Right hindlimb (tissue), 1 donor: ENCODE measurements around the gene ZFHX3.

ENCODE experiments used
- DNase-seq: peaks from one replicate; pipeline ENCODE4 v3.0.0-alpha.2; 2018

The ZFHX3 gene

DNA sequence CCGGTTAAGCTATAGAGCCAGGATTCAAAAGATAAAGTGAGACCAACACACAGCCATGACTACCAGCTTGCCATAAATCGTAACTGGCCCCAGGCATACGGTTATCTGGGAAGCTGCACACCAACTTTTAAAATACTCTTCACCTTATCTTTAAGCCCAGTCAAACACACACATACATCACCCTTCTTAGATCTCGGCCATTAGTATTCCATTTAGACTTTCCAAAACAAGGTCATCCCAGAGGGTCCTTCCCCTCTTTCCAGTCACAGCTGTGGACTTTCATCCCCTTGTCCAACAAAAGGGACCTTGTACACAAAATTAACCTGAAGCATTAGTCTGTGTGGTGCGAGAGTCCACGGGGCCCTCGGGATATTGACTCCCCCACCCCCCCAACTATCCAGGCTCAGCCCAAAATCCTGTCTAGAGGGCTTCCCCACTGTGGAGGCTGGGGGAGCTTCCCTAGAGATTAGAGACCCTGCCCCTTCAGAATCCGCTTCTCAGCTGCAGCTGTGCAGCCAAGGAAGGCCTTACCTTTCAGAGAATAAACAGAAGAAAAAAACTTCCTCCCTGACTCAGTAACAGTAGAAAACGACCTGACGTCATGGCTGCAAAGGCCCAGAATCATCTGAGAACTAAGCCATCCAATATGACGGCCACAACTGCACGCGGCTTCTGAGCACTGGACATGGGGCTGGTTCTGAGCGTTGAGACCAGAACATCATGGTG is 9.9 kb downstream of the ZFHX3 start:
- no peak for DNase-seq

DNA sequence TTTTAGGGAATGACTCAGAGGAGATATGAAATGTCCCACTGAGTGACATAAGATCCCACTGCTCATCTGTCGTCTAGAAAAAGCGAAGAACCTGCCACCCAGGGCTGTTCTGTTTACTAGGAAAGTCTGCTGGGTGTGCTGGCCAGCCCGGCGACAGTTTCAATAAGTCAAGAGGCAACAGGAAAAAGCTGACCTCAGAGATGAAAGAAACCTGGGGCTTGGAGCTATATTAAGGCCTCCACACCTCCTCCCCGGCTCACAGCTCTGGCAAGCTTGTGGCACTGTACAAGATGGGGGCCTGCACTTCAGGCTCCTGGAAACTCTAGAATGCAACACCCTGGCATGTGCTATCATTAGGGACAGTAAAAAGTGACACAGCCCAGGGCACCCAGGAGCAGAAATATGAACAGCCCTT is 10.6 kb downstream of the ZFHX3 start:
- DNase-seq, result no peak

DNA sequence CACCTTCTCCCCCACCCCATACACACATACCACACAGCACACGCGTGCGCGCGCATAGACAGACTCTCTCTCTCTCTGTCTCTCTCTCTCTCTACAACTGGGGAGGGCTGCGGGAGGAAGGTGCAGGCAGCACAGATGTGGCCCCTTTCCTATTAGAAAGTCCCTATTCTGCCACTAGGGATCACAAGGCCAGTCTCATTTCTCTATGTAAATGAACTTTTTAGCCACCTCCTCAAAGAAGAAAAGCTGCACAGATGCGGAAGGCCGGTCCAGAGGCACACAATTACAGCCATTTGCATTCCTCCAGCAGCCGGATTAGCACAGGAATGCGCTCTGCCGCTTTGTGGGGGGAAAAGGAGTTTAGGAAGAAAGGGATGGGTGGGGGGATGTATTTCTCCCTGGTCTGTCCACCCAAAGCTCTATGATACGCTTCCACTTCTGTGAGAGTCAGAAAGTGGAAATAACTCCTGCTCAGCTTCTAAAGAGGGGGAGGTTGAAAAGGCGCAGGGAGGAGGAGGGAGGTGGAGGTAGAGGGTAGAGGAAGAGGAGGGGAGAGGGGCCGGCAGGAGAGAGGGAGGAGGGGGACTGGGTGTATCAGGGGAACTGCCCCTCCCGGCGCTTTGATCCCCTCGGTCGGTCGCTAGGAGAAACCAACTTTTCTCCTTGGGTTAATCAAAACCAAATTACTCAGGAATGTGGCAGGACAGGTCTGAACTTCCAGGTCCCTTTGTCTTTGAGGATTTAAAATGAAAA is 11.7 kb downstream of the ZFHX3 start:
- no peak for DNase-seq

DNA sequence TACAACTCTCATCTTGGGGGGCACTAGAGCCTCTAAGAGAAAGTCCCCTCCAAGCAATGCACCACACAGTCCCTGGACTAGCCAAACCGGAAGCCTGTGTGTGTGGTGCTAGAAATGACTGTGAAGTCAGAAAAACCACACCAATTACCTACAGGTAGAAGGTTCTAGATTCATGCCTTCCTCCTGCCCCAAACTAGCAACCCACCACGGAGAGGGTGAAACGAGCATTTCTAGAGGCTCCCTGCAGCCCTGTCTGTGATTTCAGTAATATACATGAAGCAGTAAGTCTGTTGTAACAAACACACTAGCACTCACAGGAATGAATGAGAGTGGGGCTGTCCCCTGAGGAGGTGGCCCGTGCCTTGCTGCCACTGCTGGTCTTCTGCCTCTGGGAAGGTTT is 13.6 kb downstream of the ZFHX3 start:
- no peak for DNase-seq

DNA sequence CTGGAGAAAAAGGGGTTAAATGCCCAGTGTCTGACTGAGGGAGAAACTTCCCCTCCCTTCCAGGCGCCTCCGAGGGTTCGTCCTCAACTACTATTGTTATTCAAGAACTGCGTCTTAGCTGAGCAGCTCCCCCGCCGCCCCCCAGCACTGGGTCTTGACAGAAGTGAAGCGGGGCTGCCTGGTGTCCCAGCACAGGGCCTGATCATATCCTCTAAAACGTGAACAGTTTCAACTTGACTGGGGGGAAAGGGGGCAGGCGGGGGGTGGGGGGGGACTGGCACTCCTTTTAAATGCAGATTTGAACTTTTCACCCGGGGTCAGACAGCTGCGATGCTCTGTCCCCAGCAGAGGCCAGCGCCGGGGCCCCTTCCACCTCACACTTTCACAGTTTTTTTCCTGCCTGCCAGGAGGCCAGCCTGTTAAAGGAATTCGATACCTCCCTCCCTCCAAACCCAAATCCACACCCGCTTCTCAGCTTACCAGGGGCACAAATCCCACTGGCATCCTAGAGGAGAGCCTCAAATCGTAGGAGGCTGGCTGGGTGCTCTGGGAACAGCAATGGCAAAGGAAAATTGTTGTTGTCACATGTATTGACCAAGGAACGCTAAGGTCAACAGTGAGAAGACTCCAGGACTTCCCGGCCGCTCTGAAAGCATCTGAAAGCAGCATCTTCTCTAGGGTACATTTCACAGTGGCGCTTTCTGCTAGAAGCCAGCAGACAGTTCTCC is 14.5 kb downstream of the ZFHX3 start:
- DNase-seq, result peak; percentile 57

DNA sequence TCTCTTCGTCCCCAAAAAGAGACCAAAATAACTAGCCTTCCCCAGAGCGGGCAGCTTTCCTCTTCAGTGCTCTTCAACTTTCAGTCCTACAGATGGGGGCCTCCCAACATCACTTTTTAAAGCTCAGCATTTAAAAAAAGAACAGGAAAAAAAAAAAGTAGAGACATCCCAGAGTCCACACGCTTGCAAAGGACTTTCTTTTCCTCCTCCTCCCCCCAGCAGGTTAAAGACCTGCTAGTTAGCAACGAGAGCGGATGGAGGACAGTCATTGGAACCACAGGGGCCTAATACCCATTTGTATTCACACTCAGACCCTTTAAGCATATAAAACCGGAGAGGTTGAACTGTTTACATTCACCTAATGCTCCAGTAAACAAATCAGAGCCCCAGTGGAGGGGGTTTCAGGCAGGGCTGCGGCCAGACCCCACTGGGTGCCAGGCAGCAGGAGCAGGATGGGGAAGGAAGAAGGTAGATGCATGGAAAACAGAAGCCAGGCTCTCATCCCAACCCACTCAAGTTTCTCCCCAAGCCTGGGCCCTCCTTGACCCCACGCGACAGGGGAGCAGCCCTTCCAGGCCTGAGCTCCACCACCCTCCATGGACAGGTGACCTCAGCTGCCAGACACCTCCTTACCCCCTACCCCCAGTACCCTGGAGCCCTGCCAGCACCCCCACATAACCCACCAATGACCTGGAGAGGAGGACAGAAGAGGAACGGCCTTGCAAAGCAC is 15.2 kb downstream of the ZFHX3 start:
- DNase-seq, result no peak

DNA sequence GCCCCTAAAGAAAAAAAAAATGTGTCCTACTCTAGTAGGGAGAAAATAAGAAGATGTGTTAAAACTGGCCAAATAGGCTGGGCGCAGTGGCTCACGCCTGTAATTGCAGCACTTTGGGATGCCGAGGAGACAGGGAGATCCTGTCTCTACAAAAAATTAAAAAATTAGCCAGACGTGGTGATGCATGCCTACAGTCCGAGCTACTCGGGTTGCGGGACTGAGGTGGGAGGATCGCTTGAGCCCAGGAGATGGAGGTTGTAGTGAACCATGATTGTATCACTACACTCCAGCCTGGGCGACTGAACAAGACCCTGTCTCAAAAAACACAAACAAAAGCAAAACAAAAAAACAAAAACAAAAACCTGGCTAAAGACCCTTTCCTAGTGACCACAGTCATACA is 15.9 kb downstream of the ZFHX3 start:
- DNase-seq, result no peak

DNA sequence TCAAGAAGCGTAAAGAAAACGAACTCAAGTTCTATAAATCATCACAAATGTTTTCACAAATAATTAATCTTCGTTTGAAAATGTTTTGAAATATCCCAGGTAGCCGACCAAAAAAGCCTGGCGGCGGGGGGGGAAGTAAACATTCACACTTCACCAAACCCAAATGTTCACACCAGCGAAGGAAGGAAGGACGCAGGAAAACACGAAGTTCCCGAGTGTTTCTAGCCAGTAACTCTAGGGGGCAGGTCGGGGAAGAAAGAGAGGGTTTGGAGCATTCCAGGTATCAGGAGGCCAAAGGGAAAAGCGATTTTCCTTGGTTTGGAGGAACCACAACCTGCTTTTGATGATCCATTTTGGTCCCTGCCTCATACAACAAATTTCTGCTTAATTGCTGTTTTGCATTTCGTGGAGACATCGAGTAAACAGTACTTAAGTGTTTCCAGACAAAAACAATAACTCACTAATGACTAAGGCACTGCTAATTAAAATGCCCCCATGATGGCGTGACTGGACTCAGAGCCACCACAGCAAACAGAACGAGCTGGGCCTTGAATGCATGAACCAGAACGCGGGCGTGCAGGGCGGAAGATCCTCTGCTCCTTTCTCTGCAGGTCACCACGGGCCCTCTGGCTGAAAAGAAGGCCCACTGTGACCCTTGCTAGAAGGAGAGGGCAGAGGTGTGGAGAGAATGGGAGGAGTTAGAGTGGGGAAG is 16.6 kb downstream of the ZFHX3 start:
- no peak for DNase-seq

DNA sequence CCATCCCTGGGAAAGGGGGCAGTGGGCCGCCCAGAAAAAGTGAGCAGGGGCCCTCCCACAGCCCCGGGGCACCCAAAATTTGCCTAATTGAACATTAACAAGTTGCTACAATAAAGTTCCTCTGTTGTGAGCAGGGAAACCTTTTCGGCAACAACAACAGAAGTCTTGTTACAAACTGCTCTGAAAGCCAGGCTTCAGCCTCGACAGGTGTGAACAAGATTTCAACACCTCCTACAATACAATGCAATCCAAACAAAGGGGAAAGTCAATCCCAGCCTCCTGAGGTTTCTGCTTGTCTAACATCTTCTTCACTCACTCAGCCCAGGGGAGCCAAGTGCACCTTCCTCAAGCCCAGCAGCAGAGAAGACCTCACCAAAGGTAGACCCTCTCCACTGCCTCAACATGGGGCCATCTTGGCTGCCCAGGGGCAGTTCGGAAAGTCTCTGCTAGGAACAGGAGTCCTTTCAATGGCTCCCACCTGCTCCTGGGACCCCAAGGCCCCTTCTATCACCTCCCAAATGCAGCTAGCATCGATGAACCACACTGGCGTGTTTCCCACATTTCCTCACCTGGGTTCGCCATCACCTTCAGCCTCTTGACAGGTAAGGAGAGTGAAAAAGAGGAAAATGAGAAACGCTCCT is 19.1 kb downstream of the ZFHX3 start:
- DNase-seq, result no peak

DNA sequence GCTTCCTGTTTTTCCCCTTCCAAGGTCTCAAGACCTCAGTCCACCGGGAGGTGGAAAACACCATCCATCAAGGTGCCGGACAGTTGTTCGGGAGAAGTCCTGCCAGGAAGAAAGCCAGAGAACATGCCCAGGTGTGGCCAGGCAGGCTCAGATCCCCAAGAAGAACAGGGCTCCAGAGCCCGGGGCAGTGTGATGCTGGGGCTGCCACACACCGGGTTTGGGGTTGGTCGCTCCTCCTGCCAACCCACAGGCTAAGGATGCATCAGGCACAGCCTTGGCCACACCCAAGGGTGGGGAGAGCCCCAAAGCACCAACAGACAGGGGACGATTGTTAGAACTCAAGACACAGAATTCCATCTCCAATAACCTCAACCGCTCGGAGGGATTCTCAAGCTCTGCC is 19.7 kb downstream of the ZFHX3 start:
- DNase-seq, result no peak

DNA sequence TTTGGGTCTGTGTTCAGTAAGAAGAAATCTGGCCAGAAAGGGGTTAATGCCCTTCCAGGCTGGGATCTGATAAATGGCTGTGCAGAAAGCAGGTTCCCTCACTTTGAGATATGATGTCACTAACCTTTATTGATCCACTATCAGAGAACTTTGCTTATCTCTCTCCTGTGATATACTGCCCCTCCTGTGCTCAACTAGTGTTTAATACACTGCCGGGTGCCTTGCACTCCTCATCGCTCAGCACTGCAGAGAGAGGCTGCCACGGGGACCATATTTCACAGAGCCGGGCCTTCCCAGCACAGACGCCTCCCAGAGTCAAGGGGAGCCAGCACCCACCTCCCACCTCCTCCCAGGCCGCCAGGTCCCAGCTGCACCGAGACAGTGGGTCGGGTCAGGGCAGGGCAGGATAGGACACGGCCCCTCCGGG is 20.2 kb downstream of the ZFHX3 start:
- no peak for DNase-seq

DNA sequence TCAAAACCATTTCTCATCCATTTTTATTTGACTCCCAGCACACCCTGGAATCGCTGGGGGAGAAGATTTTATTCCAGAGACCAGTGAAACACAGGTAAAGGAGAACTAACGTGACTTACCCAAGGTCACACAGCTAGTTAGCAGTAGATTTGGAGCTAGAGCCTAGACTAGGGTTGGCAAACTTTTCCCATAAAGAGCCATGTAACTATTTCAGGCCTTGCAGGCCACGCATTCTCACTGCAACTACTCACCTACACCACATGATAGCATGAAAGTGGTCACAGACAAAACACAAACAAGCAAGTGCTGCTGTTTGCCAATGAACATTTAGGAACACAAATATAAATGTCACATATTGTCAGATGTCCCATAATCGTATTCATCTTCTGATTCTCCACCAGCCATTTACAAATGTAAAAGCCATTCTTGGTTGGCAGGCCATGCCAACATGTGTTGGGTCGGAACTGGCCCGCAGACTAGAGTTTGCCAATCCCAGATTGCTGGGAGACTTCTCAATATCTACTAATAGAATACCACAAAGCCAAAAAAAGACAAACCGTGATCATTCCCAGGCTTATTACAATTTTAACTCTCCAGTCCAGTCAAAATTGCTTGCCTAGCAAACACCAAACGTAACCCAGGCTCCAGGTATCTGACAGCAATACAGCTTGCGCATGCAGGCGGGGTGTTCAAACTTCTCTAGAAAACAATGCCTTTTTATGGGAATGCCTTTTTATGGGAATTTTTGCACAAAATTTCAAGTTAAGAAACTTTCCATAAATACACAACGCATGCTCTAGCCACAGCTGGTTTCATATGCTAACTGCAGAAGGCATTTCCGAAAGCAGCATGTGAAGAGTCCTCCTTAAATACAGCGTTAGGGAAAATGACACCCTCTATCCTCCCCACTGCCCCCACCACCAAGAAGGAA is 20.9 kb downstream of the ZFHX3 start:
- no peak for DNase-seq

DNA sequence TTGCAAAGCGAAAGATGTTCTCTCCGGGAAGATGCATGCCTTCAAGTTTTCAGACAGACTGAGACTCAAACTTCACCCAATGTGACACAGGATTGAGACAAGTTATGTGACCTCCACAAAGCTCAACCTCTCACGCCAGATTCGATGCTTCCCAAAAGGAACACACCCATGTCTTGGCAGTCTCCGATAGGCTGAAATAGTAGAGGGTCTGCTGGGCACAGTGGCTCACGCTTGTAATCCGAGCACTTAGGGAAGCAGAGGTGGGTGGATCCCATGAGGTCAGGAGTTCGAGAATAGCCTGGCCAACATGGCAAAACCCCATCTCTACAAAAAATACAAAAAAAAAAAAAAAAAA is 22.1 kb downstream of the ZFHX3 start:
- no peak for DNase-seq

DNA sequence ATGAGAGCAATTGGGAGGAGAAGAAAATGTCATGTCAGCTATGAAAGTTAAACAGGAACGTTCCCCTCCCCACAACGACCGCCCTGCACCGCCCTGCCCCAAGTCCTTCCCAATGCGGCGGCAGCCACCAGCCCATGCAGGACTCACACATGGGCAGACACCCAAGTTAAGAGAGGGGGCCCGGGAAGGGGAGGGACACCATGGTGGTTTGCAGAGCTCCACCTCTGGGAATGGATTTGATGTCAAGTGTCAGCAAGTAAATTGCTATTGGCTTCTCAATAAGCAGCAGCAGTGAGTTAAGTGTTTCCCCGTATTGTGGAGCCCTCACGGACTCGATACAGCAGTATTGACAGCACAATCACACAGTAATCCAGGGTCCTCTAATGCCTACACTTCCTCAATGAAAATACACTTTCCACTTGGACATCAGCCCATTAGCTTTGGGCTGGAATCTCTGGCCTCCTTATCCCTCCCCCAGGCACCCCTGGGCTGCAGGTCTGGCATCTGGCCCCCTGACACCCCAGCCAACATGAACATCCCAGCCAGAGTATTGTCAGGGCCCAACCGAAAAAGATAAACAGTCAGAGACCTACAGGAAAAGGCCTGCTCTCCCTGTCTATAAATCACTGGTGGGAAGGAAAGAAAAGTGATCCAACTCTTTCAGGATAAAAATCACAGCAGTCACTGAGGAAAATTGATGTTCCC is 22.6 kb downstream of the ZFHX3 start:
- DNase-seq, result peak; percentile 67

DNA sequence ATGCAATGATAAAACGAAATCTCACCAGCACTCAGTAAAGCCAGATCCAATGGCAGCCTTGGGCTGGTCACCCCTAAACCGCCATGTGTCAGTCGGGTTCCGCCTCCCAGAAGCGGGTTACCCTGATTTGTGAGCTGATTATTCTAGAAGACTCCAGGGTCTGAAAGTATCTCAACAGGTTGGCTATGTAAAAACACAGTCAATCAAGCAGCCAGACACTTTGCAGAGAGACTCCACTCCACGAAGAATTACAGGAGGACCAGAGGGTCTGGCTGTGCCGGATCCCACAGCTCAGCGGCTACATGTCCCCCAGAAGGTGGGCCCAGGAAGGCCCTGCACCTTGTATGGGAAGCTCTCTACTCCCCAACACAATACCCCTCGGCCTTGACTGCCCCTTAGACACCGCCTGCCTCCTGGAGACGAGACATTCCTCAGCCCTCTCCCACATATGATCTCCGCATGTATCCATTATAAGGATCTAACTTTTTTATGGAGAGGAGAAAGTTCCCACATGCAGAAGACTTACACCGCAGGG is 23.3 kb downstream of the ZFHX3 start:
- DNase-seq, result no peak

DNA sequence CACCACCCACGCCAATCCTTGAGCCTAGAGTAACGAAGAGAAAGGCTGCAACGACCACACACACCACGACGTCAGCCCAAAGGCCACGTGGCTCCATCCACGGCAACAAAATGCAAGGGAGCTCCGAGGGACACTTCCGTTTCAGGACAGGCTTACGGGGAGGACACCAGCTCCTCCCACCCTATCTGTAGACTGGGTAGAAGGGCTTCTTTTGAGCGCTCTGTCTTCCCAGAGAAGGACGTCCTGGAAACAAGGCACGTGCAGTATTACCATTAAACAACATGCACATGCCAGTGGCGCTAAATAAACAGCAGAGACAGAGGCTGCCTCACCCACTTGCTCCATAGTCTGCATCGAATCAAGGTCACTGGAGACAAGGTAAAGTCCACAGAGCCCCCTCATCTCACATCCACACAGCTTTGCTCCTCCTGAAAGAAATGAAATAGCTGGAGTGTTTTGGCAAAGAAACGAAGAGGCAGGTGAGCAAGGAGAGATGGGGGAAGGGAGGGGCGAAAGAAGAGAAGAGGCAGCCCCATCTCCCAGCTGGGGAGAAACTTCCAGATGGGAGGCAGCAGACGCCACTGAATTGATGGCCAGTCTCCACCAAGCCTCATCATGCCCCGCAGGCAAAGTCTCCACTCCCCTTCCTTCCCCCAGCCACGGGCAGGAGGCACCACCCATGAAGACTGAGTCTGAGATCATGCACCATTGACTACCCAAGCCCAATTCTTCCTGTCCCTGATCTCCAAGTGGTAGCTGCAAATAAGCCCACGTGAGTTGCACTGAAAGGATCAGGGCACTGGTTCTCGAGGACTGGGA is 24.0 kb downstream of the ZFHX3 start:
- DNase-seq, result no peak

DNA sequence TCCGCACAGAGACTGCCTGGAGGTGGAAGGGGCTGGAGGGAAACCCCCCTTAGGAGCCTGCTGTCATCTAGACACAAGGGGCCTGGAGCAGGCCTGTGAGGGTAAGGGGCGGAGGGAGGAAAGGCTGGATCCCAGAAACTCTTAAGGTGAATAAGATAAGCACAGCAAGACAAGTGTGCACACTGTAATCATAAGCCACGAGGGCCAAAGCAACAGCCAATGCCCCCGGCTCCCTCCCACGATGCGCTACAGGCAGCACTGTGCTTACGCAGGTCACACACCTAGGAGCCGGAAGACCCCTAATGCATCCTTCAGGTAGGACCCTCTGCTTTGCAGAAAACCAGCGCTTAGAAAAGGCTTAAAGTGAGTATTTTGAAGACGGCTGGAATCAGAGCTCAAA is 24.6 kb downstream of the ZFHX3 start:
- no peak for DNase-seq

DNA sequence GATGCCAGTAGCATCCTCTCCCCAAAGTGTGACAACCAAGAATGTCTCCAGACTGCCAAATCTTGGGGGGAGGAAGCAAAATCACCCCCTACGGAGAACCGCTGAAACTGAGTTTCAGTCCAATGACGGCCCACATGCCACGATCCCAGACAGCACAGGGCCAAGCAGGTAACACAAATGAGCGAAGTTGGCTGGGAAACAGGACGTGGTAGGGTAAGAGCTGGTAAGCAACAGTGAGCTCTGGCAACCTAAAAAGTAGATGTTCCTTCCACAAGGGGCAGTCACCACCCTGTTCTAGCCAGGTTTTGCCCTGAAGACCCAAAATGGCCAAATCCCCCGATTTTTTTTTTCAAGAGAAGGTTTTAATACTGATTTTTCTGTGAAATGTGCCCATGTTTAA is 25.4 kb downstream of the ZFHX3 start:
- no peak for DNase-seq

DNA sequence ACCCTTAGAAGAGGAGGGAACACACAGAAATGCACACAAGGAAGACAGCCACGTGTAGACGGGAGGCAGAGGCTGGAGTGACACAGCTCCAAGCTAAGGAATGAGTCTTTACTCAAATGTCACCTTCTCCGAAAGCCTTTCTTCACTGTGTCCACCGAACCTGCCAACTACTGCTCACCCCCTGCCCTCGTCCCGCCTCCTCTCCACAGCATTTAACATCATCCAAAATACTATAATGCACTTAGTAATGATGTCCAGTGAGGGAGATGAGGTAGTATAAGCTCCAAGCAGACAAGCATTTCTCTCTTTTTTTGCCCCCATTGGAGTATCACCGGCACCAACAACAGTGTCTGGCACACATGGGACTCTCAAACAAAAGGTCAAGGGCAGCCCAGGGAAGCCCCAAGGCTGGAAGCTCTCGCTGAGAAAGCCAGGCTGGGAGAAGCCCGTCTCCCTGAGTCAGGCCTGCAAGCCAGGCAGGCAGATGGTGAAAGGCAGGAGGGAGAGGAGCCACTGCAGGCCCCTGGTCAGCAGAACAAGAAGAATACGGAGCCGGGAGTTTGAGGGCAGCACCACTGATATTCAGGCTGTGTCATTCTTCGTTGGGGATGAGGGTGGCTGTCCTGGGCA is 25.9 kb downstream of the ZFHX3 start:
- no peak for DNase-seq
